IPS-18a (cell line): ENCODE data around the gene VTCN1.

Experiments
- H3K27ac ChIP-seq: one replicate; pipeline ENCODE4 v1.5.1; 2013; ENCODE audit warnings: low read length
- H3K27me3 ChIP-seq: one replicate; pipeline ENCODE4 v1.6.1; 2013; ENCODE audit warnings: mild to moderate bottlenecking, low read length; ENCODE audit not compliant: control insufficient read depth, insufficient read depth
- H3K36me3 ChIP-seq: one replicate; pipeline ENCODE4 v1.6.1; 2013; ENCODE audit warnings: low read depth, low read length; ENCODE audit not compliant: control insufficient read depth
- H3K4me1 ChIP-seq: one replicate; pipeline ENCODE4 v1.6.1; 2013; ENCODE audit warnings: low read depth, low read length; ENCODE audit not compliant: control insufficient read depth
- H3K4me3 ChIP-seq: one replicate; pipeline ENCODE4 v1.5.1; 2013; ENCODE audit warnings: low read length
- H3K9ac ChIP-seq: one replicate; pipeline ENCODE4 v1.6.1; 2013; ENCODE audit warnings: mild to moderate bottlenecking, low read length, moderate library complexity
- H3K9me3 ChIP-seq: one replicate; pipeline ENCODE4 v1.6.1; 2013; ENCODE audit warnings: low read depth, low read length; ENCODE audit not compliant: control insufficient read depth

VTCN1 gene

DNA sequence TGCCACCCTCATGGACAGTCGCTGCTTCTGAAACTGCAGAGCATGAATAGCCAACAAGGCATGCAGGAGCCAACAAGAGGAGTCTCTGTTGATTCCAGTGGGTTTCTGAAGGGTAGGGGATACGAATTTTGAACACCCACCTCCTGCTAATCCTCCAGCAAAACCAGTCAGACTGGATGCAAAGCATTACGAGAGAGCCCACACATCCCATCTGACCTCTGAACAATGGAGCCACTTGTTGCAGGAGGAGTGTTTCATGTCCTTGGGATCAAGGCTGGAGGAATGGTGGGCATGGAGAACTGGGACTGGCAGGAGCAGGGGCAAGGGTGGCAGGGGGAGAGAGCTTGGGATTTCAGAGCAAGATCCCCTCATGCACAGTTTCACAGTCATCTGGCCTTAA lies 1.6 kb downstream of the VTCN1 start:
- H3K9me3 ChIP-seq = no peaks in the 10 kb centered on the region
- H3K36me3 ChIP-seq = no peaks in the 10 kb centered on the region
- peaks cover 4% of the 10 kb centered on the region for H3K4me1 ChIP-seq
- H3K27me3 ChIP-seq = no peaks in the 10 kb centered on the region
- H3K27ac ChIP-seq = no peak overlapping the region
- no peak overlapping the region for H3K9ac ChIP-seq
- no peak overlapping the region for H3K4me3 ChIP-seq

DNA sequence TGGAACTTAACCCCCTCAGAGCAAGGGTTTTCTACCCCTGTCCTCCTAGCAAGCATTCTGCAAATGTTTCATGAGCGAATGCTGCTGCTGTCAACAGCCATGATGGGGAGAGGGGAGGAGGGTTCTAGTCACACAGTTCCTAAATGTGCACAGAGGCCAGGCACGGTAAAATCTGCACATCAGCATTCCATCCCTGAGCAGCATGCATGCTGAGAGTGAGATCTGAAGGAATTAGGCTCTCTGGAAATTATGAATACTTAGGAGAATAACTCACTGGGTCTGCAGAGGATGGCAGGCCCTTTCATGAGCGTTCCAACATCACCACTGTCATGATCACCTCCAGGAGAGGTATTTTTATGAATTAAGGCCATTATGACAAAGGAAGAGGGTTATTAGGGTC lies 2.1 kb downstream of the VTCN1 start:
- Histone ChIP-seq H3K27me3 (no peaks in the 10 kb centered on the region), H3K4me3 (no peak overlapping the region), H3K4me1 (peaks cover 4% of the 10 kb centered on the region), H3K9ac (no peak overlapping the region), H3K27ac (no peak overlapping the region), H3K36me3 (no peaks in the 10 kb centered on the region), H3K9me3 (no peaks in the 10 kb centered on the region)

DNA sequence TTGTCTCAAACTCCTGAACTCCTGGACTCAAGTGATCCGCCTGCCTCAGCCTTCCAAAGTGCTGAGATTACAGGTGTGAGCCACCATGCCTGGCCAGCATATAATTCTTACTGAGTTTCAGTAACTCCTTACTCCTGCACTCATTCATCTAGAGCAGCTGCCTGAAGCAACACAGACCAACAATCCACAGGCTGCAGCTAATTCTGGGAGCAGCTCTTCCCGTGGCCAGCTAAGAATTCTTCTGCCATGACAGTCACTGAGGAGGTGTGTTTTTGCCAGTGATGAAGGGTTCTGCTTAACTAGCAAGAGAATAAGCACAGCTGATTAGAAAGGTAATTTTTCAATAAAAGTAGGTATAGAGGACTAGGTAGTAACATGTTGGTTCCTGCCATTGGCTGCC lies 5.4 kb downstream of the VTCN1 start:
- H3K36me3 ChIP-seq = no peaks in the 10 kb centered on the region
- no peak overlapping the region for H3K9ac ChIP-seq
- peaks cover 4% of the 10 kb centered on the region for H3K4me1 ChIP-seq
- H3K27ac ChIP-seq = no peak overlapping the region
- H3K9me3 ChIP-seq = no peaks in the 10 kb centered on the region
- H3K4me3 ChIP-seq = no peak overlapping the region
- H3K27me3 ChIP-seq = no peaks in the 10 kb centered on the region

DNA sequence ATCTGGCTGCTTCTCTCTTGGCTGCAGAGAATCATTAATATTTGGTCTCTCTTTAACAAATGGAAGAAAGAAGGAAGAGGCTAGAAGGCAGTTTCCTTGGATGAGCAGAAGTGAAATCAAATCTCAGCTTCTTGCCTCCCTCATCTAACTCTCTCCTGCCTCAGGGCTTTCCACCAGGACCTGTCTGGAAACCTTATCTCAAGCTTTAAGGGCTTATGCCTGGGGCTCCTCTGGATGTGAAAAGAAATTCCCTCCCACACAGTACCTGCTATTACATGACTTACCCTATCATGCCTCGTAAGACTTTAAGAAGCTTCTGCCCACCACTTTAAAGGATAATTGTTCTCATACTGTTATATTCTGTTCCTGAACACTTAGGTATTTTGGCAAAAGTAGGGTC lies 8.9 kb downstream of the VTCN1 start:
- Histone ChIP-seq H3K9ac (no peak overlapping the region), H3K9me3 (no peaks in the 10 kb centered on the region), H3K4me3 (no peak overlapping the region), H3K36me3 (no peaks in the 10 kb centered on the region), H3K4me1 (peaks cover 5% of the 10 kb centered on the region), H3K27ac (no peak overlapping the region), H3K27me3 (no peaks in the 10 kb centered on the region)

DNA sequence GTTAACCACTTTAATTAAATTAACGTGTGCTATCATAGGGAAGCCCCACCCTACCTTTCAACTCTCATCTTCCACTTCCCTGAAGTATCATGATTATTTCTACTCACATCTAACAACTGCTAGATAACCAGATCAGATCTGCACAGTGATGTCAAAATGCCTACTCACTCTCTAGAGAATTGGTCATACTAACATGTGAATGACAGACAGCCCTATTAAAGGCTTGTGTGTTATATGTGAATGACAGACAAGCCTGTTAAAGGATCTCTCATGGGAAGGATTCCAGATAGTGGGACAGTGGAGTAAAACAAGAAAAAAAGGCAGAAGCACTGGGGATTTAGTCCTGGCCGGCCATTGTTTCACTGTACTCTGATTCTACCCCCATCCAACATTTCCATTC lies 12.6 kb downstream of the VTCN1 start:
- no peaks in the 10 kb centered on the region for H3K9me3 ChIP-seq
- no peaks in the 10 kb centered on the region for H3K27me3 ChIP-seq
- no peak overlapping the region for H3K27ac ChIP-seq
- H3K4me3 ChIP-seq = no peak overlapping the region
- no peak overlapping the region for H3K9ac ChIP-seq
- H3K4me1 ChIP-seq = peaks cover 10% of the 10 kb centered on the region
- H3K36me3 ChIP-seq = no peaks in the 10 kb centered on the region

DNA sequence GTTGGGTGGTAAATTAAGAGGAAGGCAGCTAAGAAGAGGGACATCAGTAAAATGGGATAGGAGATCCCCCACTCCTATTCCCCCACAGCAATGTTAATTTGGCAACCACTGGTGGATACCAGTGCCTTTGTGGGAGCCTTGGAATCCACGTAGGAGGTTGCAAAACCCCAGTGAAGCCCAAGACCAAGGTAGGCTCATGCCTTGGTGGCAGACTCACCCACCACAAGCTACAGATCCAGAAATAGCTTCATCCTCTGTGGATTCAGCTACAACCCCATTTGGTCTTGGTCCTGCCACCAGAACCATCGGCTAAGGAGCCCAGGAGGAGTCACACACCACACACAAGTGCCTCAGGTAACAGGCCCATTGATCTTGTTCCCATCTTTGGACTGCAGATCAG lies 21.0 kb downstream of the VTCN1 start:
- H3K27ac ChIP-seq = no peak overlapping the region
- no peak overlapping the region for H3K9ac ChIP-seq
- H3K9me3 ChIP-seq = no peaks in the 10 kb centered on the region
- no peaks in the 10 kb centered on the region for H3K27me3 ChIP-seq
- no peaks in the 10 kb centered on the region for H3K4me1 ChIP-seq
- H3K4me3 ChIP-seq = no peak overlapping the region
- no peaks in the 10 kb centered on the region for H3K36me3 ChIP-seq

DNA sequence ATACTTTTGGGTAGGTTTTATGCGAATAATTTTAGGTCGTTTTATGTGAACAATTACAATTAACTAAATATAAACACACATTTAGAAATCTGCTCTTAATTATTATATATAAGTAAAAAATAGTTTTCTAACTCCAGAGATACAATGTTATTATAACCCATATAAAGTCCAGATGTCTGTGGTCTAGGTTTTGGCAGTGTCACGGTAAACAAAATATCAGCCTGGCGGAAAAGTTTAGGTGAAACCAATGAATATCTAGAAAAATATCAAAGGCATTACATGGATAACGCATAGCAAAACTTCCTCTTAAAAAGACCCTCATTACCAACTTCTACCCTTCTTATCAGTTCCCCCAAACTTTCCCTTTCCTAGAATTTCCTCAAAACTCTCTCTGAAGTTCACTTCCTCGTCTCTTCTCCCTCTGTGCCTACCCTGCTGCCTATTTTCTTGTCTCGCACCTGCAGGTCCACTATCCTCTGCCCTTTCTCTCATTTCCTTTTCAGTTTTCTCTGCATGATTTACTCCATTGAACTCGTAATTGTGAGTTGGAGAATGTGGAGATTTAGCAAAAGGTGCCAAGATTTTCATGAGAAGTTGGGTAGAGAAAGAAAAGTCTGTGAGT lies 21.8 kb downstream of the VTCN1 start:
- Histone ChIP-seq H3K9me3 (no peaks in the 10 kb centered on the region), H3K36me3 (no peaks in the 10 kb centered on the region), H3K27ac (no peak overlapping the region), H3K9ac (no peak overlapping the region), H3K4me3 (no peak overlapping the region), H3K4me1 (no peaks in the 10 kb centered on the region), H3K27me3 (no peaks in the 10 kb centered on the region)

DNA sequence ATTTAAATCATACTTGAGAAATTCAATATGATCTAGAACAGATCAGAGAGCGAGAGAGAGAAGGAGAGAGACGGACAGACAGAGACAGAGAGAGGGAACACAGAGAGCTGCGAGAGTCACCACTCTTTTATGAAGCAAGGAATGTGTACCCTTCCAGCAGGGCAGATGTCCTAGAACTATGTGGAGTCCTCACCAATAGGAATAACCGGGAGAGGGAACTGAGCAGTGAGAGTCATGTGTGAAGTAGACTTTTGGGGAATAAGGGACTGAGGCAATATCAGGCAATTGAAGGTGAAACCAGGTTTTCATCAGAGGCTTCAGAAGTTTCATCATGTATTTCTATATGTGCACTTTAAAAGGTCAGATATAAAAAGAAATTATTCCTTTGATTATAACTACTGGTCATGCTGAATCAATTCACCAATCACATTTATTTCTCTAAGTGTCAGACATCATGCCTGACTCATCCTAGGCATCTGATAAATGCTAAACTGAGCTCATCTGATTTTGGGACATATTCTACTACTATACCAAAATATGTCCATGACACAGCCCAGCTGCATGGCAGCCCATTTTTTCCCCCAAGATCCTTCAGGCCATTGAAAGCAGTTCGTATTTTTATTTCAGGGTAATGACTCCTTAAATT lies 22.4 kb downstream of the VTCN1 start:
- no peaks in the 10 kb centered on the region for H3K27me3 ChIP-seq
- H3K36me3 ChIP-seq = no peaks in the 10 kb centered on the region
- H3K9me3 ChIP-seq = no peaks in the 10 kb centered on the region
- H3K27ac ChIP-seq = no peak overlapping the region
- H3K4me3 ChIP-seq = no peak overlapping the region
- H3K4me1 ChIP-seq = no peaks in the 10 kb centered on the region
- no peak overlapping the region for H3K9ac ChIP-seq

DNA sequence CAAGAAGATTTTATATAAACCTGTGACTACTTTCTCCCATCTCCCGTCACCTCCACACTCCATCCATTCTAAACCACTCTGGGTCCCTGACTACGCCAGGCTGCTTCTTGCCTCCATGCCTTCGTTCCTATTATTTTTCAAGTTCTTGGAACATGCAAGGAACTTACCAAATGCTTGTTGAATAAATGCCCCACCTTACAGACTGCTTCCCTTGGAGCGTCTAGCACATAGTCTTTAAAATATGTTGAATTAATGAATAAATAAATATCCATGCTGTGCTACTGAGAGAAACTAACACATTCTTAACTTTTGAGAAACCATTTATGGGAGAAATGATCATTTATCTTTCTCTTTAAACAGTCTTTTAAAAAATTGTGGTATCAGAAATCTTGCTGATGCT lies 27.6 kb downstream of the VTCN1 start:
- H3K27ac ChIP-seq = no peak overlapping the region
- no peaks in the 10 kb centered on the region for H3K36me3 ChIP-seq
- no peaks in the 10 kb centered on the region for H3K9me3 ChIP-seq
- H3K9ac ChIP-seq = no peak overlapping the region
- no peaks in the 10 kb centered on the region for H3K4me1 ChIP-seq
- no peak overlapping the region for H3K4me3 ChIP-seq
- H3K27me3 ChIP-seq = no peaks in the 10 kb centered on the region

DNA sequence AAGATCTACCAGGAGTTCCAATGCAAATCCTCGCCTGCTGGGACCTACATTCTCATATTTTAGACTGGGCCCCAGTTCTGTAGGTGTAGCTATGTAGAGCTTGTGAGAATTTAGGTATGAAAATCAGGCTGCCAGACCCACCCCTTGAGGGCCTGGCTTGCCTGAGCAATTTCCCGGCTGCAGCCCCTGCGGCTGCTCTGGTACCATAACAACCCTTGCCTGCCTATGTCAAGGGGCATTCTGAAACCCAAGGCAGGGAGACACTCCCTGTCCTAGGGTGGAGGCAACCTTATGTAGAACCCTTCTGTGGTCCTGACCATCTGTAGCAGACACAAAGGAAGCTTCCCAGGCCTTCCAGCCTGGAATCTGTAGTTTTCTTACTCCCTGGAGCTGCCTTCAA lies 28.4 kb downstream of the VTCN1 start:
- H3K27ac ChIP-seq = no peak overlapping the region
- no peaks in the 10 kb centered on the region for H3K27me3 ChIP-seq
- H3K9me3 ChIP-seq = no peaks in the 10 kb centered on the region
- H3K4me1 ChIP-seq = no peaks in the 10 kb centered on the region
- H3K4me3 ChIP-seq = no peak overlapping the region
- no peaks in the 10 kb centered on the region for H3K36me3 ChIP-seq
- no peak overlapping the region for H3K9ac ChIP-seq

DNA sequence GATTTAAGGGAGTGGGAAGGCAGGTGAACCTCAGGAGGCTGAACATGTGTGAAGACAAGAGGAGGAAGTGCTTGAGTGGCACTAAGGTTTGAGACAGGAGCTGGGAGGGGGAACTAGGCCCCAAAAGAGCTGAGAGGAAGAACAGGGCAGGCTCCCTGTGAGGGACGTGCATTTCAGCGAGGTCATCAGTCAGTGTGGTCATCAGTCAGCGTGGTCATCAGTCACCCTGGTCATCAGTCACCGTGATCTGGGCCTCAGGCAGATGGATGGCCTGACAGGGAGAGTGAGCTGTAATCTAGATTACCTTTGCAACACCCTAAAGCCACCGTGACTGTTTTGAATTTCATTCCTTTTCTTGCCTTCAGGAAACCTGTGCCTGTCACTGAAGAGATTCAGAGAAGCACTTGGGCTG lies 29.1 kb downstream of the VTCN1 start:
- H3K9ac ChIP-seq = no peak overlapping the region
- H3K27ac ChIP-seq = no peak overlapping the region
- H3K4me1 ChIP-seq = no peaks in the 10 kb centered on the region
- no peaks in the 10 kb centered on the region for H3K36me3 ChIP-seq
- H3K9me3 ChIP-seq = no peaks in the 10 kb centered on the region
- H3K27me3 ChIP-seq = no peaks in the 10 kb centered on the region
- no peak overlapping the region for H3K4me3 ChIP-seq
